Uterus (tissue), 2 donors: ENCODE results near the gene KCNQ5.

Experiments
- CTCF ChIP-seq, 4 experiments: fragments of 200-600 bp in 2 of 4; fragments of 450-650 bp in 2 of 4; sonication (generic) in 2 of 4; IDR thresholded peaks; one replicate each; pipeline ENCODE4 v1.5.1; 2016 to 2019; ENCODE audit warnings: antibody characterized with exemption in 4 of 4, mild to moderate bottlenecking in 2 of 4, moderate library complexity in 1 of 4
- POLR2A ChIP-seq, 2 donors: fragments of 450-650 bp; IDR thresholded peaks; one replicate each; pipeline ENCODE4 v1.6.1; 2016; ENCODE audit warnings: antibody characterized with exemption in 2 of 2, mild to moderate bottlenecking in 1 of 2, moderate library complexity in 1 of 2

DNA sequence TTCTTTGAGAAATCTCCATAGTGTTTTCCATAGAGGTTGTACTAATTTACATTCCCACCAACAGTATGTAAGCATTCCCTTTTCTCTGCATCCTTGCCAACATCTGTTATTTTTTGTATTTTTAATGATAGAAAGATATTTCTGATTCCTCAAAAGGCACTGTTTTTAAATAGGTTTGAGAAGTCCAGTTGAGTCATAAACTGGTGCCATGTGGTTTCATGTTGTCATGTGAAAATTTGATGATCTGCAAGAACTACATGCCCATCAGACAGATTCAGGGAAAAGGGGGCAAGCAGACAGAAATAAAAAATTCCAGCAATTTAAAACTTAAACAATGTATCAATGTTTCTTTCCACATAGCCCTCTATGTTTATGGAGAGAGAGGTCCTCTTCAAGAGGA, 227.5 kb downstream of the KCNQ5 start:
- TF ChIP-seq CTCF (IDR thresholded peaks at IDR 0.05) (no peak), POLR2A (IDR thresholded peaks at IDR 0.05) (no peak)
